ENCODE measurements around the gene SESN2. TPM values are rescaled to one million over a fixed set of nuclear protein-coding genes. Genes with fewer than 3 reads are reported as not detected.

SESN2 gene
- total and polyA plus RNA-seq, 2 donors (not counting 1 experiment from before 2014, with no cell fraction given): 4.5 to 5.4 TPM

- no peaks in the 10 kb centered on the region for H3K9me3 ChIP-seq (ENCODE audit: control extremely low read depth in 1 of 3, control insufficient read depth in 2 of 3, insufficient read depth in 1 of 3, low read length in 2 of 3)
- WGBS (ENCODE audit: insufficient coverage): 67% methylated on average over 1 of the region's 3 CpGs
- Mint-ChIP-seq H3K27me3 (no peaks in the 10 kb centered on the region), H3K4me1 (peaks cover 43% of the 10 kb centered on the region), H3K27ac (peak overlapping the region; percentile 88), H3K4me3 (peak overlapping the region; percentile 83), H3K9me3 (ENCODE audit: insufficient read depth) (no peaks in the 10 kb centered on the region)
- H3K36me3 ChIP-seq (replicated peaks in 1 of 2; ENCODE audit: control extremely low read depth in 1 of 2, control insufficient read depth in 1 of 2, extremely low read depth in 1 of 2, insufficient read depth in 2 of 2, low read length in 1 of 2): no peaks in the 10 kb centered on the region
- CTCF ChIA-PET: interaction anchor here (0.5 to 6.8 kb wide), 28 partner anchors 8 to 628 kb away, joined by 3 to 65 read pairs (median 4); partner anchors contain the start of genes ATP5IF1, DNAJC8, EYA3 and MED18
- no peaks in the 10 kb centered on the region for H4K20me1 ChIP-seq (ENCODE audit: control insufficient read depth, insufficient read depth, low read length, poor library complexity, severe bottlenecking)
- intact Hi-C loops (cut with micrococcal nuclease): loop anchor here (2.0 to 10.0 kb wide), 6 partner anchors 256 to 933 kb away; partner anchors contain the start of genes GMEB1, RNU11, SRSF4 and TAF12
- peak overlapping the region; percentile 39 for H3K9ac ChIP-seq (ENCODE audit: low read length)
- H2AFZ ChIP-seq (ENCODE audit: insufficient read depth, low read depth, low read length, poor library complexity, severe bottlenecking): peak overlapping the region; percentile 80
- no peaks in the 10 kb centered on the region for H3K27me3 ChIP-seq (replicated peaks in 1 of 4; ENCODE audit: control extremely low read depth in 1 of 4, control insufficient read depth in 3 of 4, insufficient read depth in 4 of 4, low read length in 3 of 4)
- DNase-seq (no peak), ATAC-seq (ENCODE audit: low read depth) (no peak)
- peaks cover 36 to 43% of the 10 kb centered on the region in 2 donors for H3K4me1 ChIP-seq (ENCODE audit: control insufficient read depth in 2 of 2, insufficient read depth in 2 of 2, low read length in 2 of 2)
- TF ChIP-seq, protein P1, sequence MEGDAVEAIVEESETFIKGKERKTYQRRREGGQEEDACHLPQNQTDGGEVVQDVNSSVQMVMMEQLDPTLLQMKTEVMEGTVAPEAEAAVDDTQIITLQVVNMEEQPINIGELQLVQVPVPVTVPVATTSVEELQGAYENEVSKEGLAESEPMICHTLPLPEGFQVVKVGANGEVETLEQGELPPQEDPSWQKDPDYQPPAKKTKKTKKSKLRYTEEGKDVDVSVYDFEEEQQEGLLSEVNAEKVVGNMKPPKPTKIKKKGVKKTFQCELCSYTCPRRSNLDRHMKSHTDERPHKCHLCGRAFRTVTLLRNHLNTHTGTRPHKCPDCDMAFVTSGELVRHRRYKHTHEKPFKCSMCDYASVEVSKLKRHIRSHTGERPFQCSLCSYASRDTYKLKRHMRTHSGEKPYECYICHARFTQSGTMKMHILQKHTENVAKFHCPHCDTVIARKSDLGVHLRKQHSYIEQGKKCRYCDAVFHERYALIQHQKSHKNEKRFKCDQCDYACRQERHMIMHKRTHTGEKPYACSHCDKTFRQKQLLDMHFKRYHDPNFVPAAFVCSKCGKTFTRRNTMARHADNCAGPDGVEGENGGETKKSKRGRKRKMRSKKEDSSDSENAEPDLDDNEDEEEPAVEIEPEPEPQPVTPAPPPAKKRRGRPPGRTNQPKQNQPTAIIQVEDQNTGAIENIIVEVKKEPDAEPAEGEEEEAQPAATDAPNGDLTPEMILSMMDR (IDR thresholded peaks at IDR 0.05): no peak
- no peak for TF ChIP-seq EZH2 (IDR thresholded peaks at IDR 0.05; ENCODE audit: borderline replicate concordance, insufficient read depth, low read depth, low read length, poor library complexity, severe bottlenecking)
- H3K27ac ChIP-seq (ENCODE audit: low read length in 2 of 2): peak overlapping the region in 1 of 2 donors; percentile 74
- H3K4me3 ChIP-seq (ENCODE audit: control extremely low read depth in 1 of 5, extremely low read depth in 1 of 5, insufficient read depth in 1 of 5, low read depth in 2 of 5, low read length in 4 of 5): peak overlapping the region in 4 of 5 experiments; percentile 15 to 45 (median 38)
- POLR2A ChIA-PET: interaction anchor here (0.6 to 1.8 kb wide), 3 partner anchors 11 to 110 kb away, joined by 3 to 11 read pairs (median 7); partner anchors contain the start of genes MED18 and SESN2
- peak overlapping the region; percentile 73 for H3K4me2 ChIP-seq (replicated peaks; ENCODE audit: low read depth, low read length, poor library complexity, severe bottlenecking)
- H3K79me2 ChIP-seq (ENCODE audit: control insufficient read depth, insufficient read depth, low read length): no peaks in the 10 kb centered on the region
Measured at GRCh38 chr1:28249013-28249865, 10.1 kb upstream of the SESN2 start.
